ENCODE measurements around the gene ARID3A.

The ARID3A gene

DNA sequence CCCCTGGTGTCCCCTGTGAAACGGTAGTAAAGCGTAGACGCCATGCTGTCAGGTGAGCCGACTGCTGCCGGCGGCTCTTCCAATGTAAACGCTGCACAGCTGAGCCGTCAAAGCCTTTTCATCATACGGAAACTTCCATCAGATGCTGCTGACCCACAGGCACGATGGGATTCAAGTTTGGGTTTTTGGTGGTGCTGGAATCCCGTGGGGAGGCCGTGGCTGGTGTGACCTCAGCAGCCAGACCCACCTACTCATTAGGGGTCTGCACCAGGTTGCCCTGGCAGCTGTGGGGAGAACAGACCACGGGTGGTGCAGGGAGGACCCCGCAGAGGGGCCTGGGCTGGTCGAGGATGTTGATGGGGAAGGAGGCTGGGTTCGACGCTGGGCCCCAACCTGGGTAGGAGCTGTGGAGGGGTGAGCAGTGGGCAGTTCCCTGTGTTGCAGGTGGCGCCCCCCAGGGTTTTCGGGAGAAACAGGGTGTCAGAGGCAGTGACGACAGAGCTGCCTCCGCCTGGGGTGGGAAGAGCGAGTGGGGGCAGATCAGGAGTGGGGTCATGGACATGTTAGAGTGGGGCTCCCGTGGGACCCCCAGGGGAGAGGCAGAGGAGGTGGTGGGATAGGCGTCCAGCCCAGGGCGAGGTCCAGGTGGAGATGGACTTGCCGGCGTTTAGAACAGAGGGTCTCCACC lies 81.0 kb downstream of the ARID3A start:
- DNase-seq (ENCODE audit: low read depth), result no peak

DNA sequence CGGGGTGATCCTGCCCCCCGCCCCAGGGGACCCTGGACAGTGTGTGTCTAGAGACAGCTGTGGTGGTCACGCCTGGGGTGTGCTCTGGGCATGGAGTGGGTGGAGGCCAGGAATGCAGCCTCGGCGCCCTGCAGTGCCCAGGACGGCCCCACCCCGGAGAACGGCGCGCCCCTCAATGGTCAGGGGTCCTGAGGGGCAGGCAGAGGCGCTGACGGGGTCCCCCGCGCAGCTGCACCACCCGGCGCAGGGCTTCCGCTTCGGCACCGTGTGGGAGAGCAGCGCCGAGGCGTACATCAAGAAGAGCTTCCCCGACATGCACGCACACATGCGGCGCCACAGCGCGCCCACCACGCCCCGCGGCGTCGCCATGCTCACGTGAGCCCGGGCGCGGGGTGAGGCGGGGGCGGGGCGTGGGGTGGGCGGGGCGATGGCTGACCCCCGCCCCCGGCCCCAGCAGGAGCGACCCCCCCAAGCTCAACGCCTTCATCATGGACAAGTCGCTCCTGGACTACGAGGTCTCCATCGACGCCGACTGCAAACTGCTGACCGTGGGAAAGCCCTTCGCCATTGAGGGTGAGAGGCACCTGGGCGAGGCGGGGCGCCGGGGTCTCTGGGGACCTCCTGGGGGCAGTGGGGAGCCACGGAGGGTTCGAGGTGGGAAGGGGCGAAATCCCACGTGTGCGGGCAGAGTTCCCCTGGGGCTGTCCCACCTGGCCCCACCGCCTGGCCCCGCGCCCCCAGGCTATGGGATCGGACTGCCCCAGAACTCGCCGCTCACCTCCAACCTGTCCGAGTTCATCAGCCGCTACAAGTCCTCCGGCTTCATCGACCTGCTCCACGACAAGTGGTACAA lies 81.8 kb downstream of the ARID3A start:
- no peak for DNase-seq (ENCODE audit: low read depth)

DNA sequence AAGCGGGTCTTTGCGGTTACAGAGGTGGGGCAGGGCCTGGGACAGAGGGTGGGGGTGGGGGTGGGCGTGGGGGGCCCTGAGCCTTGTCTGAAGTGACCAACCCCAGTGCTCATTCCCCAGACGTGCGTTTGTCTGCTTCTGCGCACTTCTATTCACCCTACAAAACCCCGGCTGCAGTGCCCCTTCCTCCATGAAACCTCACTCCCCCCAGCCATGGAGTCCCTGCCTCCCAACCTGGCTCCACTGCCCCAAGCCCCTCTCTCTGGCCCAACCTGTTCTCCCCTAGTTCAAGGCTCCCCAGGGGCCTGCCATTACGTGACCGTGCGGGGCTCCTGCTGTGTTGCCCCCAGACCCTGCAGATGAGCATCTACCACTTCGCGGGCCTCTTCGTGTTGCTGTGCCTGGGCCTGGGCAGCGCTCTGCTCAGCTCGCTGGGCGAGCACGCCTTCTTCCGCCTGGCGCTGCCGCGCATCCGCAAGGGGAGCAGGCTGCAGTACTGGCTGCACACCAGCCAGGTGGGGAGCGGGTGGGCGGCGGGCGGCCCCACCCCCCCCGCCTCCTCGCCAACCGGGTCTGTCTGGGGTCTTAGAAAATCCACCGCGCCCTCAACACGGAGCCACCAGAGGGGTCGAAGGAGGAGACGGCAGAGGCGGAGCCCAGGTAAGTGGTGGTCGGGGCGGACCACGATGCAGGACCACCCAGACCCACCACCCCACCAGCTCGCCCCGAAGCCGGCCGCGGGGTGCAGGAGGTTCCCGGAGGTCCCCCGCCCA lies 82.6 kb downstream of the ARID3A start:
- no peak for DNase-seq (ENCODE audit: low read depth)

DNA sequence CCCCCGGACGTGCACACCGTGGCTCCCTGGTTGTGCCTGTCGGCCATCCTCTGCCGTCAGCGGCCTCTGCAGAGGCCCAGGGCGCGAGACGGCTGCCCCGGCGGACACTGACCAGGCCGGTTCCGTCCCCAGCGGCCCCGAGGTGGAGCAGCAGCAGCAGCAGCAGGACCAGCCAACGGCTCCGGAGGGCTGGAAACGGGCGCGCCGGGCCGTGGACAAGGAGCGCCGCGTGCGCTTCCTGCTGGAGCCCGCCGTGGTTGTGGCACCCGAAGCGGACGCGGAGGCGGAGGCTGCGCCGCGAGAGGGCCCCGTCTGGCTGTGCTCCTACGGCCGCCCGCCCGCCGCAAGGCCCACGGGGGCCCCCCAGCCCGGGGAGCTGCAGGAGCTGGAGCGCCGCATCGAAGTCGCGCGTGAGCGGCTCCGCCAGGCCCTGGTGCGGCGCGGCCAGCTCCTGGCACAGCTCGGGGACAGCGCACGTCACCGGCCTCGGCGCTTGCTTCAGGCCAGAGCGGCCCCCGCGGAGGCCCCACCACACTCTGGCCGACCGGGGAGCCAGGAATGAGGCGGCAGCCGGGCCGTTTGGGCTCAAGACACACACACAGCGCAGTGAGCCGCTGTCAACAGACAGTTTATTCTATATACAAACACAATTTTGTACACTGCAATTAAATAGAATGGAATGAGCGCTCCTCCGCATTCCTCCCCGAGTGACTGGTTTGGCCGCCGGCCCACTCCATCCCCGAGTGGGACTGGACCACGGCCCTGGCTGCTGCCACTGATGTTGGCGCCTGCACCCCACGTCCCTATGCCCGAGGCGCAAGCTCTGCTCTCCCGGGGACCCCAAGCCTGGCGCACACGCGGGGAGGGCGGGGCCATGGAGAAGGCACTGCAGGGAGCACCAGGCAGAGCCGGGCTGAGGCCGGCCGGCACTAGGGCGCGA lies 83.5 kb downstream of the ARID3A start:
- DNase-seq (ENCODE audit: low read depth), result no peak

DNA sequence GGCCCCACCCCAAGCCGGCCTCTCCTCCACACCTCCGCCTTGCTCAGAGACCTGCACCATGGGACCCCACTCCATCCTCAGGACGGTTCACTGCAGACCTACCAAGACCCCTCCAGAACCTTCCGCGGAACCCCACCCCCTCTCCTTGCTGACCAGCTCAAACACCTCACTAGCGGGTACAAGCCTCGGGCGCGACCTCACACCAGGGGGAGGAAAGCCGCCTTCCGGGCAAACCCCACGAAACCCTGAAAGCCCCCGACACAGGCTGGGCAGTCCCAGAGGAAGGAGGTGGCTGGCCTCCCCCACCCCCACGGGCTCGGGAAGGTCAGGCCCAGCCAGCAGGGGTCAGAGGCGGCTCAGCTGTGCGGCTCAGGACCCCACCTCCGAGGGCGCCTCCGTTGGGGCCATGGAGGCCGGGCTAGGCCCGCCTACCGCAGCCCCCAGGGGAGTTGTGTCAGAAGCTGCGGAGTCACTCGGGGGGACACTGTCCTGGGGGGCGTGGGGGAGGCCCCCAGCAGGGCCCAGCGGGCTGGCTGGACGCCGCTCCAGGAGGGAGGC lies 84.2 kb downstream of the ARID3A start:
- DNase-seq (ENCODE audit: low read depth), result no peak

DNA sequence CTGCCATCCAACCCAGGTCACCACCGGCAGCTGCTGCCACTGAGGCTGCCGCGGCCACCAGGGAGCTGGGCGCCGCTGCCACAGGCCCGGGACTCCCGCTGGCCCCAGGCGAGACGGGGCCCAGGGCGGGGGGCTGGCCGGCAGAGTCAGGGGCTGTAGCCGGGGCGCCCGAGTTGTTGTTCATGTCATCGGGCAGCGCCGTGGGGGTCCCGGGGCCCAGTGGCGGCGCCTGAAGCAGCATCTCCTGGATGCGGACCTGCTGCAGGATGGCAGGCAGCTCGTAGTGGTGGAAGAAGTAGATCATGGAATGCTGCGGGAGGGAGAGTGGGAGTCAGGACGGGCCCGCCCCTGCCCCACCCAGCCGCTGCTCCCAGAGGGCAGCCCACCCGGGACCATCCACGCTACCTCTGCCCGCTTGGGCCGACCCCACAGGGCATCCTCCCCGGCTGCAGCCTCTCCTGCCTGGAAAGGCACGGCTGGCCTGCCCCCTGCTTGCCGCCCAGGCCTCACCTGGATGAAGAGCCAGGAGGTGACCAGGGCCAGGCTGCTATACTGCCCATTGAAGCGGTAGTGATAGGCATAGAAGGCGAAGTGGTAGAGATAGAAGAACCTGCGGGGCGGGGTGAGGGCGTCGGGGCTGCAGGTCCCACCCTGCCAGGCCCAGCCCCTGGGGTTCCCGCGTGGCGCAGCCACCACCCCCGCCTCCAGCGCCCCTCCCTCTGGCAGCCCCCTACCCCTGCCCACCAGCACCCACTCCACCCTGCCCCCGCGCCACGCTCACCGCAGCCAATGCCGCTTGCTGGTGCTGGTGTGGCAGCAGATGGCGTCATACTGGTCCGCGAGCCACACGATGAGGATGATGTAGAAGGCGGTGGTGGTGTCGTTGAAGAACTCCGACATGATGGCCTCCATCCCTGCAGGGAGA lies 85.0 kb downstream of the ARID3A start:
- no peak for DNase-seq (ENCODE audit: low read depth)

DNA sequence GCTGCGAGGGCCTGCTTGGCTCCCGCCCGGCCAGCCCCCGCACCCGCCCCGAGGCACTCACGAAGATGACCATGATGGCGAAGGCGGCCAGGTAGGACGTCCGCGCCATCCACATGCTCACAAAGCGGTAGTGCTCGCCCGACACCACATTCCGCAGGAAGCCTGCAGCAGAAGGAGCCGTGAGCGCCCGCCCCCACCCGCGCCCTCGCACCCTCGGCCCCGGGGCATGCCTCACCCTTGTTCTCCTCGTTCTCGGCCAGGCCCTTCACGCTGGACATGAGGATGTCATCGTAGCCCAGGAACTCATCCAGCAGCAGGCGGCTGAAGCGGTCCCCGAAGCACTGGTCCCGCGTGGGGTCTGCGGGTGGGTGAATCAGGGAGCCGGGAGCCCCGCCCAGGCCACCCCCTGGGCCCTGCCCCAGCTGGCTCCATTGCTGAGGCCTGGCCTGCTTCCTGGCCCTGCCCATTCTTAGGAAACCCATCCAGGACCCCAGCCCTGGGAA lies 86.0 kb downstream of the ARID3A start:
- DNase-seq (ENCODE audit: low read depth), result no peak

DNA sequence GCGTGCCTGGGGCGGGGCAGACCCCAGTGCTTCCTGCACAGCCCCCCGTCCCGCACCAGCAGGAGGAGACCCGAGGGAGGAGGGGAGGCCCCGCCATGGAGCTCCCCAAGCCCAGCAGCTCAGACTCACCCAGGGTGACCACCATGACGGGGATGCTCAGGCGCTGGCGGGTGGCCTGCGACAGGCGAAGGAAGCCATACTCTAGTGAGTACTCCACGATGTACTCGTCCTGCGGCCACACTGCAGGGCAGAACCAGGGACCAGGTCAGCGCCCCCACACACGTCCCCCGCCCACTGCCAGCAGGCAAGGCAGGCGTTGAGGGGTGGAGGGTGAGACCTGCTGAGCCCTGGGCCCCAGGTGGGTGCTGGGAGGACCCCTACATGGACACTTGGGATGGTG lies 86.5 kb downstream of the ARID3A start:
- DNase-seq (ENCODE audit: low read depth), result no peak

DNA sequence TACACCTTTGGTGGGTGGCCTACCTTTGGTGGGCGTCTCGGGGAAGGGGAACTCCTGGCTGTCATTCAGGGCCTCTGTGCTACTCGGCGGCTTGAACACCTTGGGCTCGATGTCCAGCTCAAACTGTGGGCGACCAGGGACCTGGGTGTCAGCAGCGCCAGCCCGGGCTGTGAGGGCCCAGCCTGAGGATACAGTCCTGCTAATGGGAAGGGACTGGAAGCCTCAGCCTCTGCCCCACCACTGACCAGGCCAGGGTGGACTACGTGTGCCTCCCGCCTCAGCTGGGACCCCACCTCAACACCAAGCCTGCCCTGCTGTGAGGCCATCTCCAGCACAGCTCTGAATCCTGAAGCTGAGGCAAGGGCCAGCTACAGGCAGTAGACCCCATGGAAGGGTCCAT lies 87.4 kb downstream of the ARID3A start:
- no peak for DNase-seq (ENCODE audit: low read depth)

DNA sequence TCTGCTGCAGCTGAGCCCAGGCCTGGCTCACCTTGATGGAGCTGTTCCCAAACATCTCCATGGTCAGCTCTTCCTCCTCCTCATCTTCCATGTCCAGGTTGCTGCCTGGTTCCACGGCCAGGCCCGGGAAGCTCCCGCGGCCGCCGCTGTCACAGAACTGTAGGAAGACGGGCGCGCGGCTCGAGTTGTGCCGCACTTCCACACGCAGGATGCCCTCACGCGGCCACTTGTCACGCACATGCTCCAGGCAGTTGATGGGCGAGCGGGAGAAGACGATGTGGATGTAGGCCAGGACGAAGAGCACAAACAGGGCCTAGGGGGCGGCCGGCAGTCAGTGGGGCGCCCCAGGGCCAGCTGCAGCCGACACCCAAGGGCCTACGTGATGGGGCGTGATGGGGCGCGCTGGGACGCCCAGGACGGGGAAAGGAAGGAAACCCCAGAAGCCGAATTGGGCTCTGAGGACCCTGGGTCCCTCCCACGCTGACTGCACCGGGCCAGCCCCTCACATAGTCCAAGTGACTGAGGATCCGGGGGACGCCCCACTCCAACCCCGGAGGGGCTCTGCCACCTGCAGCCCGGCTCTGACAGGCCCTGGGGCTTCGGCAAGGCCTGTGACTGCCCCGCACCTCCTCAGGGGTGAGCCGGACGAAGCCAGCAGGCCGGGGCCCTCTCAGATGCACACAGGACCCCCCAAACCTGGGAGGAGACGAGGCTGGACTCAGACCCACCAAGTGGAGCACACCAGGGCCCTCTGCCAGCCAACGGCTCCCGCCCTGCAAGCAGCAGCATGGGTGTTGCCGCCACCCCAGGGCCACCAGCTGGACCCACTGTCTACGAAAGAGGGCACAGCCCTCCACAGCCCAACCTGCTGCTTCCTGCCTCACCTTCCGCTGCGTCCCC lies 88.6 kb downstream of the ARID3A start:
- no peak for DNase-seq (ENCODE audit: low read depth)

DNA sequence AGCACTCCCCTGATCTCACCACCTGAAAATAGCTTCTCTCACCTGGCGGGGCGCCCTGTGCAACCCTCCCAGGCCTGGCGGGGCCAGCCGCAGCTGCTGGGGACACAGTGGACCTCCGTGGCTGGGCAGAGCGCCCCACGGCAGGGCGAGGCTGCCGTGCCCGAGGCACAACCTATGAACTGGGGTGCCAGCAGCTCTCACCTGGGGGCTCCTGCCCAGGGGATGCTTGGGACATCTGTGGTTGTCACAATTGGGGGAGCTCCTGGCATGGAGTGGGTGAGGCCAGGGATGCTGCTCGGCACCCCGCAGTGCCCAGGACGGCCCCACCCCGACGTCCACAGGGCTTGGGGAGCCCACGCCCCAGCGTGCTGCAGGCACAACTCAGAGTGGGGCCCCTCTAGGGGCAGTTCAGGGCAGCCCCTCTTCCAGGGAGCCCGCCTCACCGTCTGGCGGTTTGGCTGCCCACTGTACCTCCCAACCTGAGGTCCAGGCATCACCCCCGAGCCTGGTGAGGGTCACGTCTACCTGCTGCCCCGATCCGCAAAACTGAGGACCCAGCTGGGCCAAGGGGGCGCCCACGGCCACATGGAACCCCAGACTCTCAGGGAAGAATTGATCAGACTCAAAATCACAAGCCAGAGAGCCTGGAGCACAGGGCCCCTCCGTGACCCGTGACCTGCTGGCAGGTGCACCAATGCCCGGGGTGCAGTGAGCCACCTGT lies 89.4 kb downstream of the ARID3A start:
- DNase-seq (ENCODE audit: low read depth), result no peak

DNA sequence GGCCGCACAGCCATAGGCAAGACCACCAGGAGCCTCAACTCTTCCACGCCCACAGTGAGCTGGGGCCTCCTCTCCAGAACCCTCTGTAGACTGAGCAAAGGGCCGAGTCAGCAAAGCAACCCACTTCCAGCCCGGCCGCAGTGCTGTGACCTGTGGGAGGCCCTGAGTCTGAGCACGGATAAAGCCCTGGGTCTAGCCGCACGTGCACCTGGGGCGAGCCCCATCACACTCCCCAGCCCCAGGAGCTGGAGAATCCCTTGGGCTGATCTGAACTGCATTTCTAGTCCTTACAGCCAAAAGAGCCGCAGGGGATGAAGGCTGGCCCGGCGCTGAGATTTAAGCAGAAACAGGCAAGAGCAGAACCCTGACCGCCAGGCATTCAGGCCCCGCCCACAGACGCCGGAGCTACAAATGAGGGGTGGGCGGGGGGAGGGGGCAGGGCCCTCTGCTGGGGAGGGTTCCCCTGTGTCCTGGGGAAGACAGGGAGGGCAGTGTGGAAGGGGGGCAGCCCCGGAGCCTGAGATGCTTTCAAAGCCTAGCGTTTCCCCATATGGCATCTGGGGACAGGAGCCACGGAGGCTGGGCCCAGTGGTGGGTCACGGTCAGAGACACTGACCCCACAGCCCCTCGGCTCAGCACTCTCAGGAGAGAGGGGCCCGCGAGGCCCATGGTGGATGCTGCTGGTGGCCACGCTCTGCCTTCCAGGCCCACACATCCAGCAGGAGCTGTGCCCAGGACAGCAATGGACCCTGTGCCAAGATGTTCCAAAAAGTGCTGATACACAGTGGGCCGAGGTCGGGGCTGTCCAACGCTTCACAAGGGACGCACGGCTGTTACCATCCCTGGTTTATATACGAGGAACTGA lies 90.2 kb downstream of the ARID3A start:
- no peak for DNase-seq (ENCODE audit: low read depth)

DNA sequence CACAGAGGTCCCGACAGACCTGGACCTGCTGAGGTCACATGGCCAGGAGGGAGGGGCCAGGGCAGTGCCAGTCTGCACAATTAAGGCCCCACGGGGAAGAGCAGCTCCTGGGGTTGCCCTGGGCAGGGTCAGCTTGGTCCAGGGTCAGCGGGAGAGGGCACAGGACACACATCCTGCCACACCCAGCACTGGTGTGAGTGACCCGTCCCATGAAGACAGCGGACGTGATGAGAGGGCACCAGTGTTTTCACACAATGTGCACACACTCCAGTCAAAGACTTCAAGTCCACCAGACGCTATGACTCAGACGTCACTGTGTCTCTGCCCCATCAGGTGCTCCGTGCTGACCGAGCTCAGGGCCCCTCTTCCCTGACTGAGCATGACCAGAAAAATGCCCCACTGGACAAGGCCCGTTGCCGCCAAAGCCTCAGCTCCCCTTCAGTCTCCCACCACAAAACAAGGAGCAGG lies 90.8 kb downstream of the ARID3A start:
- DNase-seq (ENCODE audit: low read depth), result no peak

DNA sequence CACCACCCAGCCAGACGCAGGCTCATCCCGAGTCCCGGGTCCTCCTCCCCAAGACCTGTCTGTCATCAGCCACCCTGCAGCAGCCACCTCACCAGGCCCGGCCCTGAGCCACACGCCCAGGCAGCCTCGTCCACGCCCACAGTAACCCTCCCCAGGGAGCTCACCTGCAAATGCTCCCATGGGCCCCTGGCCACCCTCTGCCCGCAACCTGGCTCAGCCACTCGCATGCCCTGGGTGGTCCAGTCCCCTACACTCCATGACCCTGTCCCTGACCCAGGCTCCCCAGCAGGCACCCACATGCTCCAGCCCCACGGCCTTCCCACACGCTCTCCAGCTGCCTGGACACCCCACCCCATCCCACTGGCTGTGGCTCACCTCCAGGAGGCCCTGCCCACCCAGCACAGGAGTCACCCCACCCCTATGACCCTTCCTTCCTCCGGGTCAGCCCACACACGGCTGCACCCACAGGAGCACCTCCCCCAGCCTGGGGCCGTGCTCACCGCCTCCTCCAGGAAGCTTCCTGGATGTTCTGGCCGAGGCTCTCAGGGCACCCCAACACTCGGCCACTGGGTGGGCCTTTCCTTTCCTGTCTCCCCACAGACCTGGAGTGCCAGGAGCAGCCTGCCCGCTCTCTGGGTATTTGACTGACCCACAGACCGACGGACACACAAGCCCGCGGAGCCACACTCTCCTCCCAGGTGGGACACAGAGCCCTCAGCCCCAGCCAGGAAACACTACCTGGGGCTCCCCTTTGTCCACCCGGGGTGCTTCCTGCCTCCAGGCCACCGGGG lies 91.5 kb downstream of the ARID3A start:
- no peak for DNase-seq (ENCODE audit: low read depth)

DNA sequence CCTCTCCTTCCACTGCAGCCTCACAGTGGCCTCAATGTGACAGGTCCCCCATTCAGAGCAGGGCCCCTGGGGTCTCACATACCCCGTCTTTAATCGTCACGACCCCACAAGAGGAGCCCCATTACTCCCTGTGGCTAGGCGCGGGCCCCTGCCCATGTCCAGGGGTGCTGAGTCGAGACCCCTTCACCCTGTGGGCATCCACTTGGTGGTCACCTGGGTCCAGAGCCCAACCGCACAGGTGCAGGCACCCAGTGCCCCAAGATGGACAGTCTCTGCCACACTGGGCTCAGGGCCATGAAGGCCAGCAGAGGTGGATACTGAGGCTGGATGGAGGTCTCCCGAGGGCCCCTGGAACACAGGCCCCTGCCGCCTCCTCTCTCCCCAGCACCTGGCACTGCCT lies 92.1 kb downstream of the ARID3A start:
- no peak for DNase-seq (ENCODE audit: low read depth)

DNA sequence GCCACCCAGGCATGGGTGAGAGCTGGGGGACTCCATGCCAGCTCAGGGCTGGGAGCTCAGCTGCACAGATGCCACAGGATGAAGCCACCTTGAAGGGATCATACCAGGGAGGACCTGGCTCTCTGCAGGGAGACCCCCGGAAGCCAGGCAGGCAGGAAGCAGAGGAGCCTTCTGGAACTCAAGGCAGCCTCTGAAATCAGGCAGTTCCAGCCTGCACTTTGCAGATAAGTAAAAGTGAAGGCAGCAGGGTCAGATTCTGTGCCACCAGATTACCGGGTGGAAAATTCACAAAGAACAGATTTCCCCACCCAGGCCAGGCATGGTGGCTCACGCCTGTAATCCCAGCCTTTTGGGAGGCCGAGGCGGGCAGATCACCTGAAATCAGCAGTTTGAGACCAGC lies 92.6 kb downstream of the ARID3A start:
- no peak for DNase-seq (ENCODE audit: low read depth)
